Measurements from ENCODE around the gene BYSL.

DNA sequence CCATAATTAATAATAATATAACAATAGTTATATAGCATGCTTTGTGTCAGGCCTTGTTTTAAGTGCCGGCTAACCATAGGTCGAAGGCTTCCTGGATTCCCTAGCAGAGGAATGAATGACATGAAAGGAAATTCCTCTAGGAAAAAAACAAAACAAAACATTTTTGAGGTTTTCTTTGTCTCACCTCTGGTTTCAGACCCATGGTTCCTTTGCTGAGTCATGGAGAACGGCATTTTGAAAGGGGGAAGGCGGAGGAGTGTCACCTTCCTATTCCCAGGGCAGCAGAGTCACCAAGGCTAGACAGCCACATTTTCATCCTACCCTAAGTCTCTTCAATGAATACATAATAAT lies 45.6 kb downstream of the BYSL start:
- TF ChIP-seq, protein P1, sequence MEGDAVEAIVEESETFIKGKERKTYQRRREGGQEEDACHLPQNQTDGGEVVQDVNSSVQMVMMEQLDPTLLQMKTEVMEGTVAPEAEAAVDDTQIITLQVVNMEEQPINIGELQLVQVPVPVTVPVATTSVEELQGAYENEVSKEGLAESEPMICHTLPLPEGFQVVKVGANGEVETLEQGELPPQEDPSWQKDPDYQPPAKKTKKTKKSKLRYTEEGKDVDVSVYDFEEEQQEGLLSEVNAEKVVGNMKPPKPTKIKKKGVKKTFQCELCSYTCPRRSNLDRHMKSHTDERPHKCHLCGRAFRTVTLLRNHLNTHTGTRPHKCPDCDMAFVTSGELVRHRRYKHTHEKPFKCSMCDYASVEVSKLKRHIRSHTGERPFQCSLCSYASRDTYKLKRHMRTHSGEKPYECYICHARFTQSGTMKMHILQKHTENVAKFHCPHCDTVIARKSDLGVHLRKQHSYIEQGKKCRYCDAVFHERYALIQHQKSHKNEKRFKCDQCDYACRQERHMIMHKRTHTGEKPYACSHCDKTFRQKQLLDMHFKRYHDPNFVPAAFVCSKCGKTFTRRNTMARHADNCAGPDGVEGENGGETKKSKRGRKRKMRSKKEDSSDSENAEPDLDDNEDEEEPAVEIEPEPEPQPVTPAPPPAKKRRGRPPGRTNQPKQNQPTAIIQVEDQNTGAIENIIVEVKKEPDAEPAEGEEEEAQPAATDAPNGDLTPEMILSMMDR (IDR thresholded peaks at IDR 0.05), result no peak
- TF ChIP-seq POLR2AphosphoS5 (IDR thresholded peaks at IDR 0.05), result no peak
